SK-N-SH (cell line): Measurements from ENCODE around the gene RIT1. TPM values are rescaled to one million over a fixed set of nuclear protein-coding genes. Genes with fewer than 3 reads are reported as not detected.

ENCODE experiments used
- CTCF ChIA-PET: fragments of 300-600, 350-600 bp; formaldehyde crosslinking; extraction: SDS; loops from one replicate; lab custom pipeline; 2021; lab: Yijun Ruan, JAX
- POLR2A ChIA-PET: fragments of 350-600 bp; sonication (Branson Sonifier 250); formaldehyde crosslinking; extraction: SDS; loops from one replicate; lab custom pipeline; 2020; ENCODE audit warnings: antibody characterized with exemption, inconsistent platforms; lab: Yijun Ruan, JAX
- DNase-seq: peaks from one replicate; pipeline ENCODE4 v3.0.0; 2012
- H2AFZ ChIP-seq: fragments of 200-600 bp; sonication (generic); 2 replicates; pipeline ENCODE4 v1.8.1; 2016; ENCODE audit warnings: antibody characterized with exemption, mild to moderate bottlenecking, low read depth
- H3F3A ChIP-seq: fragments of 200-600 bp; sonication (generic); replicated peaks from 2 replicates; pipeline ENCODE3; 2016; ENCODE audit warnings: antibody characterized with exemption, mild to moderate bottlenecking; ENCODE audit not compliant: insufficient read depth
- H3K27ac ChIP-seq, 2 experiments: fragments of 200-500 bp in 1 of 2; fragments of 200-600 bp in 1 of 2; sonication (Bioruptor generic) in 1 of 2; sonication (generic), shearing (Covaris generic) in 1 of 2; 2 replicates each; pipeline versions ENCODE4 v1.5.1 to v1.6.1; 2014 to 2016; ENCODE audit warnings: low read depth in 2 of 2, inconsistent platforms in 1 of 2, low read length in 1 of 2, mild to moderate bottlenecking in 1 of 2, mixed read lengths in 1 of 2
- H3K27me3 ChIP-seq: fragments of 200-600 bp; sonication (generic), shearing (Covaris generic); 2 replicates; pipeline ENCODE4 v1.6.1; 2016; ENCODE audit warnings: mixed run types; ENCODE audit not compliant: insufficient read depth
- H3K36me3 ChIP-seq, 2 experiments: fragments of 200-500 bp in 1 of 2; fragments of 200-600 bp in 1 of 2; sonication (Bioruptor generic) in 1 of 2; sonication (generic) in 1 of 2; replicated peaks in 1 of 2; 2 replicates each; pipeline versions ENCODE3 to v1.5.1; 2014 to 2016; ENCODE audit warnings: low read length in 1 of 2, mild to moderate bottlenecking in 1 of 2; ENCODE audit not compliant: insufficient read depth in 2 of 2, control insufficient read depth in 1 of 2
- H3K4me1 ChIP-seq, 2 experiments: fragments of 200-500 bp in 1 of 2; fragments of 200-600 bp in 1 of 2; sonication (Bioruptor generic) in 1 of 2; sonication (generic), shearing (Covaris generic) in 1 of 2; 2 replicates each; pipeline versions ENCODE4 v1.5.1 to v1.6.1; 2014 to 2016; ENCODE audit warnings: low read depth in 1 of 2, low read length in 1 of 2, mixed run types in 1 of 2; ENCODE audit not compliant: insufficient read depth in 2 of 2, control insufficient read depth in 1 of 2
- H3K4me2 ChIP-seq: fragments of 200-600 bp; sonication (generic), shearing (Covaris generic); 2 replicates; pipeline ENCODE4 v1.6.1; 2017; ENCODE audit warnings: mixed run types
- H3K4me3 ChIP-seq, 2 experiments: fragments of 200-500 bp in 1 of 2; fragments of 200-600 bp in 1 of 2; sonication (Bioruptor generic) in 1 of 2; sonication (generic), shearing (Covaris generic) in 1 of 2; 2 replicates each; pipeline versions ENCODE4 v1.5.1 to v1.8.1; 2014 to 2016; ENCODE audit warnings: low read depth in 2 of 2, inconsistent platforms in 1 of 2, low read length in 1 of 2, mild to moderate bottlenecking in 1 of 2, mixed read lengths in 1 of 2, moderate library complexity in 1 of 2
- H3K79me2 ChIP-seq: fragments of 200-600 bp; sonication (generic); 2 replicates; pipeline ENCODE4 v1.8.1; 2017; ENCODE audit warnings: mild to moderate bottlenecking; ENCODE audit not compliant: insufficient read depth
- H3K9ac ChIP-seq: fragments of 200-600 bp; sonication (generic); 2 replicates; pipeline ENCODE4 v1.6.1; 2017; ENCODE audit warnings: mixed run types
- H3K9me2 ChIP-seq: fragments of 200-600 bp; sonication (generic); 2 replicates; pipeline ENCODE4 v1.6.1; 2017; ENCODE audit warnings: mixed run types
- H3K9me3 ChIP-seq: fragments of 200-600 bp; sonication (generic); 2 replicates; pipeline ENCODE4 v1.6.1; 2017; ENCODE audit warnings: mixed run types, mild to moderate bottlenecking, moderate library complexity
- H4K20me1 ChIP-seq: fragments of 200-600 bp; sonication (generic); 2 replicates; pipeline ENCODE4 v1.6.1; 2017; ENCODE audit warnings: mild to moderate bottlenecking, mixed run types; ENCODE audit not compliant: insufficient read depth
- CHD2 ChIP-seq: fragments of 150-350 bp; IDR thresholded peaks from 2 replicates; pipeline ENCODE4 v1.6.1; 2018; ENCODE audit warnings: low read length; ENCODE audit not compliant: partially characterized antibody
- CTCF ChIP-seq: fragments of 200-600 bp; sonication (generic); IDR thresholded peaks from 2 replicates; pipeline ENCODE4 v1.6.1; 2017; ENCODE audit warnings: antibody characterized with exemption, mild to moderate bottlenecking, moderate library complexity
- FOSL2 ChIP-seq: IDR thresholded peaks from 2 replicates; pipeline ENCODE4 v1.4.0; 2012; ENCODE audit warnings: low read depth, mild to moderate bottlenecking, moderate library complexity, borderline replicate concordance
- FOXJ3 ChIP-seq: sonication (generic); formaldehyde crosslinking; IDR thresholded peaks from 2 replicates; pipeline ENCODE4 v1.5.1; 2020; ENCODE audit warnings: mild to moderate bottlenecking, missing genetic modification reagents
- FOXM1 ChIP-seq: IDR thresholded peaks from 2 replicates; pipeline ENCODE4 v1.4.0; 2012; ENCODE audit warnings: low read depth, mild to moderate bottlenecking
- GABPA ChIP-seq: IDR thresholded peaks from 2 replicates; pipeline ENCODE4 v1.4.0; 2012; ENCODE audit warnings: low read depth, mild to moderate bottlenecking
- IRF3 ChIP-seq: fragments of 150-350 bp; IDR thresholded peaks from 2 replicates; pipeline ENCODE4 v1.6.1; 2016; ENCODE audit warnings: mild to moderate bottlenecking, low read depth, low read length
- MXI1 ChIP-seq: IDR thresholded peaks from 2 replicates; pipeline ENCODE4 v1.6.1; 2012; ENCODE audit warnings: mild to moderate bottlenecking, low read depth, low read length, improper control_type of control experiment
- NRF1 ChIP-seq: IDR thresholded peaks from 2 replicates; pipeline ENCODE4 v1.6.1; 2012; ENCODE audit warnings: low read depth, mild to moderate bottlenecking, low read length
- PBX3 ChIP-seq: IDR thresholded peaks from 2 replicates; pipeline ENCODE4; 2012
- POLR2AphosphoS5 ChIP-seq: IDR thresholded peaks from 2 replicates; pipeline ENCODE4 v1.6.1; 2012; ENCODE audit warnings: low read depth, low read length
- RAD21 ChIP-seq: IDR thresholded peaks from 2 replicates; pipeline ENCODE4 v1.6.1; 2012; ENCODE audit warnings: mild to moderate bottlenecking, low read length
- RCOR1 ChIP-seq: fragments of 150-350 bp; IDR thresholded peaks from 2 replicates; pipeline ENCODE4 v1.6.1; 2017; ENCODE audit warnings: antibody characterized with exemption, low read length
- REST ChIP-seq: IDR thresholded peaks from 2 replicates; pipeline ENCODE4 v1.6.1; 2012; ENCODE audit warnings: mild to moderate bottlenecking, low read depth, low read length, moderate library complexity
- RFX5 ChIP-seq: IDR thresholded peaks from 2 replicates; pipeline ENCODE4 v1.6.1; 2012; ENCODE audit warnings: mild to moderate bottlenecking, improper control_type of control experiment, low read length
- RXRA ChIP-seq: IDR thresholded peaks from 2 replicates; pipeline ENCODE4 v1.4.0; 2012; ENCODE audit warnings: low read depth, mild to moderate bottlenecking, borderline replicate concordance
- TAF1 ChIP-seq: IDR thresholded peaks from 2 replicates; pipeline ENCODE4 v1.6.1; 2012; ENCODE audit warnings: low read depth, mild to moderate bottlenecking, low read length, moderate library complexity, borderline replicate concordance
- TEAD4 ChIP-seq: IDR thresholded peaks from 2 replicates; pipeline ENCODE4 v1.4.0; 2012; ENCODE audit warnings: mild to moderate bottlenecking, borderline replicate concordance; ENCODE audit not compliant: insufficient read depth
- USF2 ChIP-seq: fragments of 150-350 bp; IDR thresholded peaks from 2 replicates; pipeline ENCODE4 v1.6.1; 2017; ENCODE audit warnings: antibody characterized with exemption, low read length, low read depth, borderline replicate concordance
- ZBTB33 ChIP-seq: IDR thresholded peaks from 2 replicates; pipeline ENCODE4 v1.4.0; 2012; ENCODE audit warnings: low read depth, borderline replicate concordance
- WGBS: methylation state at CpG from one replicate; pipeline ENCODE4 v1.1.6; 2017; ENCODE audit warnings: low lambda C conversion rate; 5-methylcytosine and 5-hydroxymethylcytosine counted together
- polyA plus RNA-seq, 3 experiments: library from polyadenylated mRNA; depleted of rRNA; stranded (reverse); fragments of >200 nt; gene quantifications; 2 replicates each; pipeline ENCODE4 v1.2.3, GENCODE V29; 2012

RIT1 gene
- polyA plus RNA-seq, 1 of the 3 experiments (the other 2 are of a cell fraction): 28.8 TPM

GRCh38 chr1:155951753-155952504 is 40.8 kb upstream of the RIT1 start:
- Histone ChIP-seq H3K4me2 (no peak overlapping the region), H3K9ac (no peak overlapping the region), H3K4me3 (no peak overlapping the region), H3K9me2 (no peaks in the 10 kb centered on the region), H3K27me3 (no peaks in the 10 kb centered on the region), H3K36me3 (peaks cover 55 to 78% of the 10 kb centered on the region in 2 experiments), H3K4me1 (no peaks in the 10 kb centered on the region), H3K27ac (no peak overlapping the region), H3K79me2 (peaks cover 3% of the 10 kb centered on the region; the same call in 1 of the 2 replicates), H3F3A (peaks cover 30% of the 10 kb centered on the region), H2AFZ (no peak overlapping the region)
- no peak for DNase-seq
- 96% methylated on average over 4 of the region's 6 CpGs for WGBS
- TF ChIP-seq REST: no peak
- no peak for TF ChIP-seq MXI1
- TF ChIP-seq PBX3: no peak
- no peak for TF ChIP-seq CHD2
- no peak for TF ChIP-seq POLR2AphosphoS5
- no peak for TF ChIP-seq TEAD4
- TF ChIP-seq IRF3: no peak
- no peak for TF ChIP-seq CTCF
- no peak for TF ChIP-seq GABPA
- TF ChIP-seq TAF1: no peak
- TF ChIP-seq NRF1: no peak
- TF ChIP-seq RAD21: no peak
- TF ChIP-seq FOSL2: no peak
- TF ChIP-seq FOXM1: no peak
- no peak for TF ChIP-seq ZBTB33
- no peak for TF ChIP-seq RXRA
- no peak for TF ChIP-seq RCOR1
- TF ChIP-seq RFX5: no peak
- TF ChIP-seq FOXJ3: no peak
- TF ChIP-seq USF2: no peak
- TF ChIP-seq, all 33 proteins: peak for 0
- H3K9me3 ChIP-seq: no peaks in the 10 kb centered on the region
- ChIA-PET CTCF (interaction anchor here (1.3 to 2.5 kb wide), 2 partner anchors 14 to 38 kb away, joined by 5 to 9 read pairs; no protein-coding TSS in a partner anchor), POLR2A (interaction anchor here (1.6 kb wide), 1 partner anchor 17 kb away, joined by 4 read pairs; the partner anchor contains the start of gene KHDC4)
- no peaks in the 10 kb centered on the region for H4K20me1 ChIP-seq
